Measurements from ENCODE around the gene PPP1R16B. TPM values are rescaled to one million over a fixed set of nuclear protein-coding genes. Genes with fewer than 3 reads are reported as not detected.

The PPP1R16B gene
- total and polyA plus RNA-seq, 10 of the 15 experiments (the other 5 are each of a cell fraction or from before 2014, with no cell fraction given): 13.4 to 90.2 (median 66.7) TPM

GRCh38 chr20:38804682-38805501 is 605 bp upstream of the PPP1R16B start (continued):
- TF ChIP-seq IRF3 (IDR thresholded peaks at IDR 0.05) (no peak), KLF5 (IDR thresholded peaks at IDR 0.05; ENCODE audit: partially characterized antibody) (no peak), SREBF1 (IDR thresholded peaks at IDR 0.05; ENCODE audit: low read length) (no peak), ZZZ3 (IDR thresholded peaks at IDR 0.05; ENCODE audit: control insufficient read depth, insufficient read length, low read depth) (no peak), BMI1 (IDR thresholded peaks at IDR 0.05; ENCODE audit: borderline replicate concordance) (no peak; the same call in 1 of the 2 replicates), NFXL1 (IDR thresholded peaks at IDR 0.05; ENCODE audit: borderline replicate concordance) (no peak), HDAC2 (IDR thresholded peaks at IDR 0.05) (no peak), HDAC6 (IDR thresholded peaks at IDR 0.05; ENCODE audit: unreplicated experiment) (no peak), POLR2AphosphoS2 (IDR thresholded peaks at IDR 0.05; ENCODE audit: low read depth, low read length) (no peak), ZNF207 (IDR thresholded peaks at IDR 0.05; ENCODE audit: borderline replicate concordance) (0 out of 2 replicates have a peak, but pooled peaks have one; percentile 26), TARDBP (IDR thresholded peaks at IDR 0.05; ENCODE audit: borderline replicate concordance) (no peak), ZNF384 (IDR thresholded peaks at IDR 0.05; ENCODE audit: borderline replicate concordance, low read depth, low read length) (no peak), IKZF2 (IDR thresholded peaks at IDR 0.05) (peak; percentile 75 to 88), E2F4 (IDR thresholded peaks at IDR 0.05; ENCODE audit: low read depth, low read length) (no peak), MEF2A (IDR thresholded peaks at IDR 0.05; ENCODE audit: insufficient read depth, low read depth, low read length) (peak; percentile 61), SPI1 (IDR thresholded peaks at IDR 0.05; ENCODE audit: borderline replicate concordance, insufficient read depth, low read depth, low read length) (peak; percentile 95), MYB (IDR thresholded peaks at IDR 0.05; ENCODE audit: borderline replicate concordance, low read depth, low read length) (no peak), ETV6 (conservative IDR thresholded peaks at IDR 0.05 in 1 of 2, IDR thresholded peaks at IDR 0.05 in 1 of 2; ENCODE audit: borderline replicate concordance in 1 of 2, low read depth in 1 of 2) (peak in 1 of 2 experiments; percentile 96; a peak in 2 of 4 replicates), CREB1 (IDR thresholded peaks at IDR 0.05; ENCODE audit: low read depth) (peak; percentile 86), EED (IDR thresholded peaks at IDR 0.05; ENCODE audit: low read depth) (peak; percentile 97), CHD4 (IDR thresholded peaks at IDR 0.05) (no peak), ZBED1 (IDR thresholded peaks at IDR 0.05; ENCODE audit: borderline replicate concordance) (peak; percentile 71; the same call in 1 of the 2 replicates), SUZ12 (IDR thresholded peaks at IDR 0.05; ENCODE audit: unreplicated experiment) (no peak), TAF1 (IDR thresholded peaks at IDR 0.05; ENCODE audit: borderline replicate concordance, low read depth, low read length) (peak; percentile 50; the same call in 1 of the 2 replicates), SP1 (IDR thresholded peaks at IDR 0.05; ENCODE audit: low read depth, low read length) (peak; percentile 75), ZNF217 (IDR thresholded peaks at IDR 0.05) (peak; percentile 55; the same call in 1 of the 2 replicates), CREM (IDR thresholded peaks at IDR 0.05; ENCODE audit: low read depth) (peak; percentile 81)

Measured in GM12878 (cell line).